HG03159 (cell line): ENCODE measurements around the gene RASAL2.

ENCODE experiments used
- ATAC-seq: cut with Tn5 transposase; IDR thresholded peaks from one replicate; pipeline ENCODE4 v1.9.1; 2021; ENCODE audit warnings: mild to moderate bottlenecking, moderate library complexity; ENCODE audit not compliant: unreplicated experiment

RASAL2 gene

DNA sequence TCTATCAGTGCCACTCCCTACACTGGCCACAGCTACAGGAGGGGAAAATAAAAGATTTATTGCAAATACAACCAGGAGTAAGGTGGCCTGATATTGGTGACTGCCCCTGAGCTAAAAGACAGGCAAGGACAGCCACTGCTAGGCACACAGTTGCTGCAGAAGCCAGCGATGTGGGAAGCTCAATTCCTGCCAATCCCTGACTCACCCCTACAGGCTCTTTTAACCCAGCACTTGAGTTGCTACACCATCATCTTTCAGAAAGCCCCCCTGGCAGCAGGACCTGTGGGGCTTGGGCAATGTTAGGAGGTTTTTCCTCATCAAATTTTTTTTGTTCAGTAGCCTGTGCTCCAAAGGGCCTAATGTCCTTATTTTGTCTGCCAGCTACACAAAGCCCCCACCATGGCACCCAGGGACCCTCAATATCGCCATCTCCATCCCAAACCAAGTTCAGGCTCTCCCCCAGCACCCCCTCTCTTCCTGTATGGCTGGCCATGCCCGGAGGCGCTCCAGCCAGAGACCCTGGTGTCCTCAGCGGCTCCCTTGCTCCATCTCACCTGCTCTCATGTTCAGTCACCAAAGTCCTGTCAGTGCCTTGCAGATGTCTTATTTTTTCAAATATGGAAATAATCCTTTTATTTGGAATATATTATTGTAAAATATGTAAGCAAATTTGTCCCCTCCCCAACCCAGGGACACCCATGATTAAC is 389.5 kb downstream of the RASAL2 start:
- ATAC-seq, result no peak

DNA sequence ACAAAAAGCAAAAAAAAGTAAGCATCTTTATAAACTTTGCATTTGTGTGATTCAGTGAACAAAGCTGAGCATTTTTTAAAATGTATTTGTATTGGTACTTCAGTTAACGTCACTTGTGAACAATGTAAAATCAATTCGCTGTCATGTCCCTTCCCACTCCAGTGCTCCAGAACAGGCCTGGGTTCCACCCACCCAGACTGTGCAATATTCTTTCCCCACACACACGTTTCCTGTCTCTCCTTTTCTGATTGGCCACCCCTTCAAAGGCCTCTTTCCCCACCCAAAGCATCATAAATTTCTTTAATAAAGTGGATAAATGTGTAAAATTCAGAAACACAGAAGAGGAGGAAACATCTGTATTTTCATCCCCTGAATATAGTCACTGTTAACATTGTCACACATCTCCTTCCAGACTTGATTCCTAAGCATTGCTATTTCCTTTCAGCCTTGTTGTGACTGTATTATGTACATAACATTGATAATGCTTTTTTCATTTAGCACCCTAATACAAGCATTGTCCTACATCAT is 390.9 kb downstream of the RASAL2 start:
- ATAC-seq, result no peak

DNA sequence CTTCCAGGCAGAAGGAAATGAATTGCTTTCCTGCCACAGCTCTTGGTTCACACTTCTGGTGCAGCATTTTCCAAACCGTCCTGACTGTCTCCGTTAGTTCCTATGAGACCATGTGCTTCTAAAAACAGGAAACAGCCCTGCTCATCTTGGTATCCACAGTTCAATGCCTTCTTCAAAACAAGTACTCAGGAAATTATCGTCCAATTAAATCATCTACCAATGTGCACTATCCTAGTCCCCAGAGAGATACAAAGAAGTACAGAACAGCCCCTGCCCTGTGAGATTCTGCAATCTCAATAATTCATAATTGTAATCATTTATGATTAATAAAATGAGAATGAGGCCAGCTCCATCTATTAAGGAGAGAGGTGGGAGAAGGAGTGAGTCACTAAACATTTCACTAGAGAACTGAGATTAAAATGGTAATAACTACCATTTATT is 391.7 kb downstream of the RASAL2 start:
- ATAC-seq, result no peak

DNA sequence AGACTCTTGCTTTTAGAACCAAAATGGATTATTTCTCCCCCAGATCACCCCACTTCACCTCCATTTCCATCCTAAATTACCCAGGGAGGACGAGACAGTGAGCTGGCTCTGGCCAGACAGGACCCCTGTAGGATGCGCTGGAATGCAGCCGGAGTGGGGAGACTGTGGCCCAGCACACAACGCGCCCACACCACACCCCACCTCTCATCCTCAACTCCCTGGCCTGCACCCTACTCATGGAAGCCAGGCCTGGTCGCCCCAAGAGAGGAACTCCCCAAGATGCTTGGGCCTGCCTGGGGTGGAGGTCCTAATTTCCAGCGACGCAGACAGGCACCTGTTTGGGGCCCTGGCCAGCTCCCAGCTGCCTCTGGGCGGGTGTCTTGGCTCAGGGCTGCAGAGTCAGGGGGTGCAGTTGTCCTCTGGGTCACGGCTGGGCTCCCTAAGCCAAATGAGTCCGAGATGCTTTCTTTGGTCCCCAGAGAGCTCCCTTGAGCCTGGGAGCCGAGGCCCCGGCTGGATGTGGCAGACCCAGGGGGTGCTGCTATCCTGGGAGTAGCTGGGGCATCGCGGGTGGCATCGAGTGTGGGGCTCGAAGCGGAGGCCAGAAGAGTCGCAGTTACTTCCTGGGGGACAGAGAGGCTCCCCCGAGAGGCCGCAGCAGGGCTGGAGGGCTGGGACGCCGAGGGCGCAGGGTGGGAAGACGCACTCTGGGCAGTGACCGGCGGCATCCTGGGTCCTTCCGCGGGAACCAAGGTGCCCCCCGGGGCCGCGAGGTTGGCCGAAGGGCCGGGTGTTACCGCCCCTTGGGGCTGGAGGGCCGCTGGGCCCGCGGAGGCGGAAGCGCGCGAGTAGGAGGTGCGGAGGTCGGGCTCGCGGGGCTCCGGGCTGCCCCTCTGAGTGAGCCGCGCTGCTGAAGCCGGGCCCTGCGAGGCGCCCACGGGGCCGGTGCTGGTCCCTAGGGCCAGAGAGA is 392.5 kb downstream of the RASAL2 start:
- no peak for ATAC-seq

DNA sequence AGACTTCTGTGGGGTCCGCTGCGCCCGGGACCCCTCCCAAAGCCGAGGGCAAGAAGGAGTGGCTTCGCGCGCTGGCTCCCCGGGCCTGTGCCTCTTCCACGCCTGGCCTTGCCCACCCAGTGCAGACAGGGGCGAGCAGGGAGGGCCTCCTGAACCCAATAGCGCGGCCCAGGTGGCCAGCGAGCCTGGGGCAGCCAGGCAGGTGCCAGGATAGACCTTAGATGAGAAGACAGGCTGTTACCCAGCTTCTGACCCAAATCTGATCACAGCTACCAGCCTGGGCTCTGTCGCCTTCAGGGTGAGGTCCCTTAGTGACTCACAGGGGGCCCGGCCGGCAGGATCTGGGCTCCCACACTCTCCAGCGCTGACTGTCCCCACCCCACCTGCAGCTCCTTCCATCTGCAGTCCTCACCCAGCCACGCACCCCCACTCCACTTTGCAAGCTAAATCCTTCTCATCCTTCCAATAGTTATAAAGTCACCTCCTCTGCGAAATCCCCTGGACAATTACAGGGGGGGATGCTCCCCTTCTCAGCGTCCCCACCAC is 393.2 kb downstream of the RASAL2 start:
- no peak for ATAC-seq

DNA sequence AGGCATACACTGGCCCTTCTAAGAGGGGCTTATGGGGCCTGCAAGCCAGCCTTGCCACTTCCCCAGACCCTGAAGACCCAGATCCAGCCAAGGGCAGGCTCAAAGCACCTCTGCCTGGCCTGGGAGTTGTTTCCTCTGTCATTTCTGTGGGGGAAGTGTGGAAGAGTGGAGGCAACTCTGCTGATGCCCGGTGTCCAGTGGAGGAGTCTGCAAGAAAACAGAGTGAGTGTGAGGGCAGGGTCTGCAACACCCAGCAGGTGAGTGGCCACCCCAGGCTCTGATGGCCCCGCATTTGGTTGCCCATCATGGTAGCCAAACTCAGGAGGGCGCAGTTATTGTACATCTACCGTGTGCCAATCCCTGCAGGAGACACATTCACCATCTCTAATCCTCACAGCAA is 394.5 kb downstream of the RASAL2 start:
- no peak for ATAC-seq

DNA sequence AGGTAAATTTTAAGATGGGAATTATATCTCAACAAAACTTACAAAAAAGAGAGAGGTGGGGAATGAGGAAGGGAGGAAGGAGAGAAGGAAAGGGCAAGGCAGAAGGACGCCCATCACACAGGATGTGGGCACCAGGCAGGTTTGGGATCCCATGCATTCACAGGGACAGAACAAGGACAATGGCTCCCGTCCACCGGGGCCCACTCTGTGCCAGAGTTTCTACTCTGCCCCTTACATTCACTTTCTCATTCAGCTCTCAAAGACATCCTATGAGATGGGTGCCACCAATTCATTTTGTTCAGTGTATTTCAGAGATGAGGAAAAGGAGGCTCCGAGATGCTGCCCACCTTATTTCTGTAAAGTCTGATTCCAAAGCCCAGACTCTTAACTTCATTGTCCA is 395.5 kb downstream of the RASAL2 start:
- no peak for ATAC-seq

DNA sequence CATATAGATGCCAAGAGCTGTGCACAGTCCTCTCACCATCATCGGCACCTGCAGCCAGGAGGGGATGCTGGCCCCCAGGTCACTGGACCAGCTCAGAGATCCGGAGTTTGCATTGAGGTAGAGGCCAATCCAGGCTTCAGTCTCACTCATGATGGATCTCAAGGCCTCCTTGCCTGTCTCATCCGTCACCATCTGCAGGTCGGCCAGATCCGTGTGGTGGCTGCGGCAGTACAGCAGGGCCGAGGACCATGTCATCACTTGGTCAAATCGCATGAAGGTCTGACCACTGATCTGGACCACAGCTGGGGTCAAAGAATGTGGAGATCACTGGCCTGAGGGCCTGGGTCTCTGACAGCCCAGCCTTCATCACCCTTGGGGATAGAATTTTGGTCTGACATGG is 396.2 kb downstream of the RASAL2 start:
- ATAC-seq, result no peak

DNA sequence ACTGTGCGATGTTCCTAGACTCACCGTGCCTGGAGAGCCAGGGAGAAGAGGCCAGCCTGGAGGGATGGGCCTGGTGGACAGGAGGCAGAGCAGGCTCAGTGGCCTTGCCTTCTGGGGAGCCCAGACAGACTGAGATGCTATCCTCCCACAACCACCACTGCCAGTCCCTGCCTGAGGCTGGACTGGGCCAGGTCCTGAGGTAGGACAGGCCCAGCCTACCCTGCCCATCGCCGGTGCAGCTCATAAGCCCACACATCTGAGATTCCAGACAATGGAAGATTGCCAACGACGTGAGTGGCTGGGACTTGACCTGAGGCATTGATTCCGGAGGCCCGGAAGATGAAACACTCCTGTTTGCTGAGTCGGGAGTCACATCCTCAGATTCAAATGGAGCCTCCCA is 397.1 kb downstream of the RASAL2 start:
- no peak for ATAC-seq

GRCh38 chr1:178491721-178492120 is 397.8 kb downstream of the RASAL2 start:
- no peak for ATAC-seq

DNA sequence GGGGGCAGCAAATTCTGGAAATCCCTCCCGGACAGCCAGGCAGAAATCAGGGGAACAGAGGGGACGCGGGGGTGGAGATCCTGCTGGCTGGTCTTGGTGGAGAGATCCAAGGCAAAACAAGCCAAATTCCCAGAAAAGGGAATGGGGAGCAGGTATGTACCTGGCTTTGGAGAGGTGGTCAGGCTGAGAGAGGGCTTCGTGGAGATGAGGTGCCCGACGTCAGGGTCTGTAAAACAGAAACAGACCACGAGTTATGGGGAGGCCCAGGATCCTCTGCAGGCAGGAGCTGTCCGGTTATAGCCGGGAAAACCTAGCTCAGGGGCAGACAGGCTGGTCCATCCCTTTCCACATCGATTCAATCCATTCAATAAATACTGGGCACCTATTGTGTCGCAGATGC is 398.4 kb downstream of the RASAL2 start:
- ATAC-seq, result no peak

GRCh38 chr1:178493301-178493741 is 399.4 kb downstream of the RASAL2 start:
- ATAC-seq, result no peak

DNA sequence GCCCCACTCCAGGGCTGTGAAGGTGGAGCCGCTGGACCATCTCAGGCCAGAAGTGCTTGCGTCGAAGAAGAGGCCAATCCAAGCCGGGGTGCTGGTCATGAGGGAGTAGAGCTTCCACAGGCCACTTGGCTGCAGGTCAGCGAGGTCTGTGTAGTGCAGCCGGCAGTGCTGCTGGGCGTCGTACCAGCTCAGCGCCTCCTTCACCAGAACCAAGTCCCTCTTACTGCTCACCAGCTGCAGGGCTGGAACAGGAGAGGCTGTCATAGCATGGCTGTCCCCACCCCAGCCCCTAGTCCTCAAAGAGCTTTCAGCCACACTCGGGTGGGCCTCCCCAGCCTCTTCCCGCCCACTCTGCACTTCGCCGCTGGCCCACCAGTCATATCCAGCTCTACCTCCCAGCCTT is 400.7 kb downstream of the RASAL2 start:
- ATAC-seq, result no peak

- no peak for ATAC-seq
Observed at GRCh38 chr1:178495158-178495557, 401.3 kb downstream of the RASAL2 start.

DNA sequence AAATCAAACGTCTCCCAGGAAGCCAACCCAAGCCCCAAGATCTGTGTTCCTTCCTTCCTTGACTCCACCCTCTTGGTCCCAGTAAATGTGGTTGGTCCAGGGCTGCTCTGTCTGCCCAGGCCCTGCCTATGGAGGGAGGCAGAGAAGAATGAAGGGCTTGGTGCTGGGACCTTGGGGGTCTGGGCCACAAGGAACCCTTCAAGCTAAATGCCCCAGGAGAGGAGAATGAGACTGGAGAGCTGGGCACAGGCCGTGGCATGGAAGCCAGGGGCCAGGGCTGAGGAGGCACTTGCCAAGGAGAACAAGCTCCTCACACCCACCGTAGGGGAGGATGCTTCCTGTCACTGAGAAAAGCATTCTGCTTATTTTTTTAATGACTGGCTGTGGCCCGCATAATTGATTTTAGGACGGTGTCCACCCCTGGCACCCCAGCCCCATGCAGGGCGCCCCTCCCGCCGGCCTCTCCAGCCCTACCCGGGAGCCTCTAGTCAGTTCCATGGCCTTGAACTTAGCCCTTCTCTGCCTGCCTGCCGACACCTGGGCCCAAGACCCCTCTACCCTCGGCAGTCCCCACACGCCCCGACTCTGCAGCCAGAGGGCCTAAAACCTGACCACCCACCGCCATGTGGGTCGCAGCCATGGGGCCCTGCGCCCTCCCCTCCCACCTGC is 402.0 kb downstream of the RASAL2 start:
- no peak for ATAC-seq

DNA sequence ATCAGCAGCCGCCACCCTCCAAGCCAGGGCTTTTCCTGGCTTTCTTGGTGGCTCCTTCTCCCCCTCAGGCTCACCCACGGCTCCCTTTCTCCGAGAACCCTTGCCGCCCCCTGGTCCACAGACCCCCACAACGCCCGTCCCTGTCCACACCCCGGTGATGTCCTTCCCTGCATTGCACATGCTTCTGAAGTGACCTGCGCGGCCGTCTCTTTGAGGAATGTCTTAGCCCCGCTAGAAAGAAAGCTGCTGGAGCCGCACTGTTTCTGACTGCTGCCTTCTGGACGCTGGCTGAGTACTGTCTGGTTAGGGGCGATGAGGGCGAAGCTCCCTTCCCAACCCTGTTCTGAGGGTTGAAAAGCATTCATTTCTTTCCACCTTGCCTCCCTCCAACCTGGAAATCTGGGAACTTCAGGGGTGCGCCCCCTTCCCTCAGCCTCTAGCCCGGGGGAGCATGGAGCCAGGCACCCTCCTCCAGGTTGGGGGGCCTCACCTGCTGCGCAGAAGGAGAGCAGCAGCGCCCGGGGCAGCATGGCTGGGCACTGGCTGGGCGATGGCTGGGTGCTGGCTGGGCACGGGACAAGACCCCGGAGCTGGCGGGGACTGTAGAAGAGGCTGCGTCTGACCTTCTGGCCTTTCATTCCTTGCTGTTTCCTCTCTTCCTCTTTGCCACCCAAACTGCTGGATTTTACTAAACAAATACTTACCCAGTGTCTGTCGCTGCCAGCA is 402.7 kb downstream of the RASAL2 start, which contains the start of gene CLEC20A:
Gene CLEC20A (minus strand): TSS at position 555 of the 726 bp plus-strand sequence. CDS start 25 bp downstream, at position 530.
- ATAC-seq, result no peak

DNA sequence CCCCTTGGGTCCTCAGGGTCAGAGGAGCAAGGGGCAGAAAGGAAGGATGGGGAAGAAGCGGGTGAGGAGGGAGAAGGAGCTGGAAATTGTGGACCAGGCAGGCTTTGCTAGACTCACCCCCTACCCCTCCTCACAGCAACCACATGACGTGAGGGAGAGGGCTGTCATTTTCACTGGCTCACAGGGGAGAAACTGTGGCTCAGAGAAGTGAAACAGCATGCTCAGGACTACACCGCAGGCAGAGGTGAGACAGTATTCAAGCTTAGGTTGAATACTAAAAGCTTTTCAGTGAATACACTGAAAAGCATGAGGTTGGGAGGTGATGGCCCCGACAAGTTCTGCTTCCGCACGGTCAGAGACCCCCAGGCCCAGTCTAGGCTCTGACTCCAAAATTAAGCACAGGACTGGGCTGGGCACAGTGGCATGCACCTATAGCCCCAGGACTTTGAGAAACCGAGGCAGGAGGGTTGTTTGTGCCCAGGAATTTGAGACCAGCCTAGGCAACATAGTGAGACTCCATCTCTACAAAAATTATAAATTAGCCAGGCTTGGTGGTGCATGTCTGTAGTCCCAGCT is 404.1 kb downstream of the RASAL2 start:
- ATAC-seq, result no peak

DNA sequence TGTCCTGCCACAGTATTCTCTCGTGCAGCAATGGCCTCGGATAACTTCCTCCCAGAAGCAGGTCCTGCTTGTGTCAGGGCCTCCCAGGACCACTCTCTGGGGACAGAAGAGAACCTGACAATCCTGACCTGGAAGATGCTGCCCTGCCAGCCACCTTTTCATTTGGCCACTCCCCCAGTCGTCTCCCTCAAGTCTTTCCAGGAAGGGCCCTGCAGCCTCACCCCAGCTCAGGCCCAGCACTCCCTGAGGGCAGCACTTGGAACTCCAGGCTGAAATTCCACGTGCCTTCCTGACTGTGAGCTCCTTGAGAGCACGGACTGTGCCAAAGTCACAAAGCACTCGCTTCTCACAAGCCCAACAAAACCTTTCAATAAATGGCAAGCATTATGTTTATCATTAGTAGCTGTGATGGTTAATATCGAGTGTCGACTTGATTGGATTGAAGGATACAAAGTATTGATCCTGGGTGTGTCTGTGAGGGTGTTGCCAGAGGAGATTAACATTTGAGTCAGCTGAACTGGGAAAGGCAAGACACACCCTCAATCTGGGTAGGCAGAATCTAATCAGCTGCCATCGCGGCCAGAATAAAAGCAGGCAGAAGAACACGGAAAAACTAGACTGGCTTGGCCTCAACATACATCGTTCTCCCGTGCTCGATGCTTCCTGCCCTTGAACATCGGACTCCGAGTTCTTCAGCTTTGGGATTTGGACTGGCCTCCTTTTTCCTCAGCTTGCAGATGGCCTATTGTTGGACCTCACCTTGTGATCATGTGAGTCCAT is 405.2 kb downstream of the RASAL2 start:
- no peak for ATAC-seq
